IMR-90 (cell line): Measurements from ENCODE around the gene BUB1.
"Not testable (repeated sequence)": the region's sequence is repeated elsewhere in the genome, so short reads cannot be mapped to it uniquely, and the experiment has no call there.

Source experiments
- CEBPB ChIP-seq: IDR thresholded peaks from 2 replicates; pipeline ENCODE4 v1.6.1; 2012; ENCODE audit warnings: low read depth, low read length, improper control_type of control experiment
- CTCF ChIP-seq: conservative IDR thresholded peaks from 2 replicates; pipeline ENCODE4 v1.5.1; 2012; ENCODE audit warnings: mild to moderate bottlenecking, low read depth, low read length, improper control_type of control experiment
- MXI1 ChIP-seq: IDR thresholded peaks from 2 replicates; pipeline ENCODE4 v1.6.1; 2012; ENCODE audit warnings: low read depth, mild to moderate bottlenecking, low read length, moderate library complexity, borderline replicate concordance
- POLR2A ChIP-seq: IDR thresholded peaks from 2 replicates; pipeline ENCODE4 v1.6.1; 2012; ENCODE audit warnings: mild to moderate bottlenecking, low read depth, low read length

GRCh38 chr2:110605057-110605456 lies 72.8 kb downstream of the BUB1 start:
- not testable (repeated sequence) for TF ChIP-seq CEBPB, POLR2A, CTCF, MXI1
